Astrocyte (in vitro differentiated cells and primary cell): ENCODE results near the gene OSCP1. TPM values are rescaled to one million over a fixed set of nuclear protein-coding genes. Genes with fewer than 3 reads are reported as not detected.
A peak's percentile ranks its signal among the peaks of the same experiment; 100 is the strongest.

Source experiments
- DNase-seq: peaks from one replicate; pipeline ENCODE4 v3.0.0-alpha.2; 2010; ENCODE audit warnings: low read depth
- FAIRE-seq: peaks from 2 replicates; lab custom pipeline; 2011; peaks lifted over from hg19 to GRCh38; lab: Jason Lieb, UNC
- H2AFZ ChIP-seq: 2 replicates; pipeline ENCODE4 v1.6.0; 2012; ENCODE audit warnings: low read depth, low read length, inconsistent platforms
- H3K27ac ChIP-seq: 2 replicates; pipeline ENCODE4 v1.5.1; 2011; ENCODE audit warnings: low read depth, low read length, inconsistent platforms
- H3K27me3 ChIP-seq: 2 replicates; pipeline ENCODE4 v1.6.0; 2011; ENCODE audit warnings: low read length, inconsistent platforms; ENCODE audit not compliant: insufficient read depth
- H3K36me3 ChIP-seq: 2 replicates; pipeline ENCODE4 v1.5.1; 2011; ENCODE audit warnings: low read length, inconsistent platforms; ENCODE audit not compliant: insufficient read depth
- H3K4me1 ChIP-seq: 2 replicates; pipeline ENCODE4 v1.5.1; 2011; ENCODE audit warnings: low read length, inconsistent platforms; ENCODE audit not compliant: insufficient read depth
- H3K4me2 ChIP-seq: 2 replicates; pipeline ENCODE4 v1.6.0; 2012; ENCODE audit warnings: low read length, inconsistent platforms
- H3K4me3 ChIP-seq: 2 replicates; pipeline ENCODE4 v1.5.1; 2011; ENCODE audit warnings: low read depth, mild to moderate bottlenecking, low read length, inconsistent platforms; ENCODE audit not compliant: insufficient read depth
- H3K79me2 ChIP-seq: 2 replicates; pipeline ENCODE4 v1.6.0; 2012; ENCODE audit warnings: mild to moderate bottlenecking, low read length, inconsistent platforms; ENCODE audit not compliant: insufficient read depth
- H3K9ac ChIP-seq: 2 replicates; pipeline ENCODE4 v1.6.0; 2012; ENCODE audit warnings: mild to moderate bottlenecking, low read length, inconsistent platforms
- H3K9me3 ChIP-seq: 2 replicates; pipeline ENCODE4 v1.5.1; 2012; ENCODE audit warnings: low read depth, mild to moderate bottlenecking, low read length, inconsistent platforms; ENCODE audit not compliant: insufficient read depth
- H4K20me1 ChIP-seq: 2 replicates; pipeline ENCODE4 v1.6.0; 2012; ENCODE audit warnings: low read length, inconsistent platforms; ENCODE audit not compliant: insufficient read depth
- H3K27ac Mint-ChIP-seq: one replicate; pipeline ENCODE4 v1.8.0; 2021; ENCODE audit warnings: mild to moderate bottlenecking, mixed read lengths; ENCODE audit not compliant: unreplicated experiment
- H3K27me3 Mint-ChIP-seq: one replicate; pipeline ENCODE4 v1.8.0; 2021; ENCODE audit warnings: low read depth, mixed read lengths; ENCODE audit not compliant: unreplicated experiment
- H3K36me3 Mint-ChIP-seq: one replicate; pipeline ENCODE4 v1.8.0; 2021; ENCODE audit warnings: low read depth, mixed read lengths; ENCODE audit not compliant: unreplicated experiment
- H3K4me1 Mint-ChIP-seq: one replicate; pipeline ENCODE4 v1.8.0; 2021; ENCODE audit warnings: low read depth, mixed read lengths; ENCODE audit not compliant: unreplicated experiment
- H3K4me3 Mint-ChIP-seq: one replicate; pipeline ENCODE4 v1.8.0; 2021; ENCODE audit warnings: mild to moderate bottlenecking, moderate library complexity, mixed read lengths; ENCODE audit not compliant: unreplicated experiment
- H3K9me3 Mint-ChIP-seq: one replicate; pipeline ENCODE4 v1.8.0; 2021; ENCODE audit warnings: mild to moderate bottlenecking, mixed read lengths; ENCODE audit not compliant: unreplicated experiment
- CTCF ChIP-seq: IDR thresholded peaks from 2 replicates; pipeline ENCODE4 v1.5.1; 2011; ENCODE audit warnings: low read depth, mild to moderate bottlenecking, inconsistent platforms, low read length, moderate library complexity; ENCODE audit not compliant: insufficient read depth
- EZH2 ChIP-seq: IDR thresholded peaks from 2 replicates; pipeline ENCODE4 v1.6.1; 2012; ENCODE audit warnings: mild to moderate bottlenecking, low read length, inconsistent platforms; ENCODE audit not compliant: insufficient read depth
- total RNA-seq: library from RNA; stranded (reverse); gene quantifications from 2 replicates; pipeline ENCODE4 v1.2.1, GENCODE V29; 2021

OSCP1 gene
- total RNA-seq, 1 donor from 2014 or later, result 6.3 TPM

GRCh38 chr1:36440044-36440443 is 10.2 kb downstream of the OSCP1 start:
- no peak overlapping the region for H3K27ac ChIP-seq
- DNase-seq (no peak), FAIRE-seq (no peak)
- no peaks in the 10 kb centered on the region for H3K27me3 ChIP-seq
- peaks cover 4% of the 10 kb centered on the region for H3K4me1 ChIP-seq
- H3K27me3 Mint-ChIP-seq, result no peaks in the 10 kb centered on the region
- H3K79me2 ChIP-seq, result no peaks in the 10 kb centered on the region
- no peak overlapping the region for H3K27ac Mint-ChIP-seq
- no peaks in the 10 kb centered on the region for H3K9me3 ChIP-seq
- TF ChIP-seq EZH2, result no peak
- no peak for TF ChIP-seq CTCF
- no peaks in the 10 kb centered on the region for H3K36me3 ChIP-seq
- peaks cover 8% of the 10 kb centered on the region for H3K4me1 Mint-ChIP-seq
- no peak overlapping the region for H2AFZ ChIP-seq
- no peak overlapping the region for H3K9ac ChIP-seq
- no peaks in the 10 kb centered on the region for H3K9me3 Mint-ChIP-seq
- H3K4me3 ChIP-seq, result no peak overlapping the region
- no peak overlapping the region for H3K4me2 ChIP-seq
- no peak overlapping the region for H3K4me3 Mint-ChIP-seq
- H3K36me3 Mint-ChIP-seq, result peaks cover 3% of the 10 kb centered on the region
- no peaks in the 10 kb centered on the region for H4K20me1 ChIP-seq

GRCh38 chr1:36438715-36439114 is 11.5 kb downstream of the OSCP1 start:
- Histone ChIP-seq H3K4me2 (no peak overlapping the region), H3K27me3 (no peaks in the 10 kb centered on the region), H3K36me3 (no peaks in the 10 kb centered on the region), H2AFZ (no peak overlapping the region), H3K4me1 (peaks cover 4% of the 10 kb centered on the region), H3K4me3 (no peak overlapping the region), H3K9ac (no peak overlapping the region), H3K9me3 (no peaks in the 10 kb centered on the region), H4K20me1 (no peaks in the 10 kb centered on the region), H3K79me2 (no peaks in the 10 kb centered on the region), H3K27ac (no peak overlapping the region)
- Mint-ChIP-seq H3K36me3 (peaks cover 3% of the 10 kb centered on the region), H3K4me3 (no peak overlapping the region), H3K9me3 (no peaks in the 10 kb centered on the region), H3K27me3 (no peaks in the 10 kb centered on the region), H3K27ac (no peak overlapping the region), H3K4me1 (peaks cover 8% of the 10 kb centered on the region)
- DNase-seq, result no peak
- TF ChIP-seq CTCF (no peak), EZH2 (no peak)
- no peak for FAIRE-seq

- Mint-ChIP-seq H3K27ac (peak overlapping the region; percentile 5), H3K4me1 (peaks cover 12% of the 10 kb centered on the region), H3K36me3 (peaks cover 7% of the 10 kb centered on the region), H3K27me3 (no peaks in the 10 kb centered on the region), H3K9me3 (no peaks in the 10 kb centered on the region), H3K4me3 (no peak overlapping the region)
- H2AFZ ChIP-seq, result no peak overlapping the region
- no peaks in the 10 kb centered on the region for H3K79me2 ChIP-seq
- DNase-seq (peak; percentile 62), FAIRE-seq (peak; percentile 54)
- H3K27ac ChIP-seq, result no peak overlapping the region
- peak overlapping the region; percentile 20 for H3K4me2 ChIP-seq
- TF ChIP-seq CTCF, result no peak
- TF ChIP-seq EZH2, result no peak
- H3K4me3 ChIP-seq, result no peak overlapping the region
- H3K9ac ChIP-seq, result no peak overlapping the region
- no peaks in the 10 kb centered on the region for H4K20me1 ChIP-seq
- peaks cover 2% of the 10 kb centered on the region for H3K36me3 ChIP-seq
- no peaks in the 10 kb centered on the region for H3K27me3 ChIP-seq
- no peaks in the 10 kb centered on the region for H3K9me3 ChIP-seq
- peaks cover 4% of the 10 kb centered on the region for H3K4me1 ChIP-seq
Observed at GRCh38 chr1:36436821-36437220, 13.4 kb downstream of the OSCP1 start.
